Activated CD4-positive, alpha-beta T cell treated with anti-CD3 and anti-CD28 coated beads, Interleukin-2, amount 10 ng/mL, durations not matched to agents 24 days and 14 days (primary cell): ENCODE data around the gene GANAB. TPM values are rescaled to one million over a fixed set of nuclear protein-coding genes. Genes with fewer than 3 reads are reported as not detected.
A peak's percentile ranks its signal among the peaks of the same experiment; 100 is the strongest.

Experiments used
- DNase-seq: peaks from one replicate; pipeline ENCODE4 v3.0.0; 2022
- H3K27ac Mint-ChIP-seq: one replicate; pipeline ENCODE4 v1.8.0; 2022; ENCODE audit warnings: mild to moderate bottlenecking, mixed read lengths
- H3K27me3 Mint-ChIP-seq: one replicate; pipeline ENCODE4 v1.8.0; 2022; ENCODE audit warnings: mixed read lengths
- H3K36me3 Mint-ChIP-seq: one replicate; pipeline ENCODE4 v1.8.0; 2022; ENCODE audit warnings: low read depth, mild to moderate bottlenecking, mixed read lengths
- H3K4me1 Mint-ChIP-seq: one replicate; pipeline ENCODE4 v1.8.0; 2021; ENCODE audit warnings: mixed read lengths
- H3K4me3 Mint-ChIP-seq: one replicate; pipeline ENCODE4 v1.8.0; 2022; ENCODE audit warnings: mild to moderate bottlenecking, moderate library complexity, mixed read lengths
- H3K9me3 Mint-ChIP-seq: one replicate; pipeline ENCODE4 v1.8.0; 2021; ENCODE audit warnings: mixed read lengths
- intact Hi-C: fragments of 100-400 bp; cut with micrococcal nuclease; formaldehyde crosslinking; loops from one replicate; pipeline ENCODE4 v1.15.1; 2023
- total RNA-seq: library from RNA; stranded (reverse); gene quantifications from 2 replicates; pipeline ENCODE4 v1.2.3, GENCODE V29; 2022

GANAB gene
- total RNA-seq, 1 donor from 2014 or later: 257 TPM

DNA sequence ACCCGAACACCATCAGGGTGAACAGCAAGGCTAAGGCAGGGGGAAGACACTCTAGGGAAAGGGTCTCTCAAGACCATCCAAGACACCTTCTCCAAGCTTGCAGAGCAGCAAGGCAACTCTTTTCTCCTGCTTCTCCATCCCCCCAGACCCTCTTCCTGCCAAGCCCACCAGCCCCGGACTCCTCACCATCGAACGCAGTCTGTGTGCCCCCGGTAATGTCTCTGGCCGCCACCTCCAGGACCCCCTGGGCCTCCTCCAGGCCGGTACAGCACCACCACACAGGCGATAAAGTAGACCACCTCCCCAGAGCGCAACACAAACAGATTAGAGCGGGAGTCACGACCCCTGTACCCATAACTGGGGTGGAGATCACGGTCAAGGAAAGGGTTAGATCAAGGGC, 37.6 kb downstream of the GANAB start:
- intact Hi-C loops: loop anchor here (10.0 kb wide), 1 partner anchor 1636 kb away; the partner anchor contains the start of genes FKBP2 and PPP1R14B
- Mint-ChIP-seq H3K27ac (no peak overlapping the region), H3K4me3 (peak overlapping the region; percentile 12), H3K9me3 (no peaks in the 10 kb centered on the region), H3K4me1 (peaks cover 34% of the 10 kb centered on the region), H3K27me3 (no peaks in the 10 kb centered on the region), H3K36me3 (peaks cover 51% of the 10 kb centered on the region)
- DNase-seq: no peak

DNA sequence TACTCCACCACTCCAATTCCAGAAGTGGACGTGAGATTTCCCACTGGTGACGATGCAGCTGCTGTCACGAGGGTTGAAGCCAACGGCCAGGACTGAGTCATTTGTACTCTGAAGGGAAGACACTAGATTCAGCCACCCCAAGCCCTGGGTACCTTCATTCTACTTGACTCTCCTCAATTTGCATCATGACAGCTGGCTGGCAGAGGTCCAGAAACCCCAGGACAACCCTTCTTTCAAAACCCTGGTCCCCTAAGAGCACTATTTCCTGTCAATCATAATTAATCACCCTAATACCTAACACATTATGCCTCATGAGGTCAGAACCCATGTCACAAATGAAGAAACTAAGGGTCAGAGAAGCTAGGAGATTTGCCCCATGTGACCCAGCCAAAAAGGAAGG, 38.7 kb downstream of the GANAB start:
- Mint-ChIP-seq H3K9me3 (no peaks in the 10 kb centered on the region), H3K36me3 (peaks cover 60% of the 10 kb centered on the region), H3K27me3 (no peaks in the 10 kb centered on the region), H3K4me1 (peaks cover 42% of the 10 kb centered on the region), H3K4me3 (no peak overlapping the region), H3K27ac (peak overlapping the region; percentile 53)
- intact Hi-C loops: loop anchor here (10.0 kb wide), 1 partner anchor 1637 kb away; the partner anchor contains the start of genes FKBP2 and PPP1R14B
- no peak for DNase-seq

DNA sequence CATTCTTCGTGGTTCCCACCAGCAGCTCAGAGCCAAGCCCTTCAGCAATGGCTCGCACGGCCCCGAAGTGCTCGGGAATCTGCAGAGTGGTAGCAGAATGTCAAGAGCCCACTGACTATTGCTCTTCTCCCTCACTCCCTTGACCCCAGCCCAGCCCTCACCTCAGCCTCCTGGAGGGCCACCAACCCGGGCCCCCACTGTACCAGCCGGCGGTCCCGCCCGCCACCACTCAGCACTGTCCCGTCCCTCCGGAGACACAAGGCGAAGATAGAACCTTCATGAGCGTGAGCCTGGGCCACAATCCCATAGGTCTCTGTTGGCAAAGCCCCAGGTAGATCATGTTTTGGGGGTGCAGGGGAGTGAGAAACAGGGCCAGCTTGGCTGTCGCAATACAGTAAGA, 40.5 kb downstream of the GANAB start:
- Mint-ChIP-seq H3K9me3 (no peaks in the 10 kb centered on the region), H3K36me3 (peaks cover 62% of the 10 kb centered on the region), H3K27me3 (no peaks in the 10 kb centered on the region), H3K27ac (no peak overlapping the region), H3K4me1 (peaks cover 40% of the 10 kb centered on the region), H3K4me3 (no peak overlapping the region)
- DNase-seq: no peak
- intact Hi-C loops: loop anchor here (10.0 kb wide), 1 partner anchor 1639 kb away; the partner anchor contains the start of genes FKBP2 and PPP1R14B

DNA sequence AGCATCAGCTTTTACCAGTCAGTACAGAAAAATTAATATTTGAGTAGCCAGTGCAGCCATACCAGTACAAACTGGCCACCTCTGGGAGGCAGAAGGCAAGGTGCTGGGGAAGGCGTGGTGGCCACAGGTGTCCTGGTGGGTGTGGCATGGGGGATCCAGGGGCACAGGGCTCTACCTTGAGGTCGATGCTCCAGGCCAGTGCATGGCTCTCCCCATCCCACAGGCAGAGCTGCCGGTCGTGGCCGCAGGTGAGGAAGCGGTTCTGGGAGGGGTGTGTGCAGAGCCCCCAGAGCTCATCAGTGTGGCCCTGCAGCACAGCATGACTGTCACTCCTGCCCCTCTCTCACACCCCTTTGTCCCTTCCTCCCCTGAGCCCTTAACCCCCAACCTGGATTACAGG, 40.9 kb downstream of the GANAB start:
- Mint-ChIP-seq H3K27me3 (no peaks in the 10 kb centered on the region), H3K9me3 (no peaks in the 10 kb centered on the region), H3K36me3 (peaks cover 64% of the 10 kb centered on the region), H3K4me3 (no peak overlapping the region), H3K4me1 (peaks cover 37% of the 10 kb centered on the region), H3K27ac (no peak overlapping the region)
- intact Hi-C loops: loop anchor here (10.0 kb wide), 1 partner anchor 1639 kb away; the partner anchor contains the start of genes FKBP2 and PPP1R14B
- no peak for DNase-seq

DNA sequence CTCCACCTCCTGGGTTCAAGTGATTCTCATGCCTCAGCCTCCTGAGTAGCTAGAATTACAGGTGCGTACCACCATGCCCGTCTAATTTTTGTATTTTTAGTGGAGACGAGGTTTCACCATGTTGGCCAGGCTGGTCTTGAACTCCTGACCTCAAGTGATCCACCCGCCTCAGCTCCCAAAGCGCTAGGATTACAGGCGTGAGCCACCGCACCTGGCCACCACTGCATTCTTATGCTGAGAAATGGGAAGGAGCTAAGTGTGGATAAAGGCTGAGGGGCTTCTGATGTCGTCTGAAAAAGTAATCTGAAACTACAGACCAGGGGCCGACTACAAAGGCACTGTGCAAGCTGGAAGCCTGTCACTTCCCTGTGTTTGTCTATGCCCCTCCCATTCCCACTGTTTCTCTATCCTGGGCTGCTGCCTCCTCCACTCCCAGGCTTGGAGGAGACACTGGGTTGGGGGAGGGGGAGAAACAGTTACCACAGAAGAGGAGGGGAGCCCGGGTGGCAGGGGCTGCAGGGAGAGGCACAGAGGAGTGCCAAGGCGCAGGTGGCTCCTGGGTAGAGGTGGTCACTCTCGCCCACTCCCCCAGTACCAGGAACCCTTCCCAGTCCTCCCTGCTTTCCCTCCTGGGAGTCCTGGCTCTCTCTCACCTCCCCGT, 41.8 kb downstream of the GANAB start:
- DNase-seq: no peak
- intact Hi-C loops: loop anchor here (10.0 kb wide), 1 partner anchor 1640 kb away; the partner anchor contains the start of genes FKBP2 and PPP1R14B
- Mint-ChIP-seq H3K36me3 (peaks cover 66% of the 10 kb centered on the region), H3K27me3 (no peaks in the 10 kb centered on the region), H3K4me1 (peaks cover 37% of the 10 kb centered on the region), H3K27ac (no peak overlapping the region), H3K4me3 (no peak overlapping the region), H3K9me3 (no peaks in the 10 kb centered on the region)

DNA sequence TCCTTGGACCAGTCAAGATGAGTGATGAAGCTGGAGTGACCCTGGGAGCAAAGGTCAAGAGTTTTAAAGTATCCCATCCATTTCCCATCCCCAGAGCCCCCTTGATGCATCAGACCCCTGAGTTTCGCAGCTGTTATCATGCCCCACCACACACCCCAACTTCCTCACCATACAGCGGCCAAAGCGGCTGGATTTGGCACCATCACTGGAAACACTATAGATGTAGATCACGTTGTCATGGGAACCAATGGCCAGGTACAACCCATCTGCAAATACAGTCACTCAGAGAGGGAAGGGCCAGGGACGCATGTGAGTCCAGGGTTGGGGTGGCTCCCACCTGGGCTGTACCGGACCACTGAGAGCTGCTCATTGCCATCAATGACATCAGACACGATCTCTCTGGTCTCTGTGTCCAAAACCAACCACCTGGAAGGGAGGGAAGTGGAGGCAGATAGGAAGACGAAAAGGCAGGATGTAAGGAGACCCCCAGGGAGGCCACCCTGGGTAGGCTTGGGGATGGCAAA, 42.6 kb downstream of the GANAB start:
- Mint-ChIP-seq H3K9me3 (no peaks in the 10 kb centered on the region), H3K4me1 (peaks cover 39% of the 10 kb centered on the region), H3K27ac (peak overlapping the region; percentile 23), H3K27me3 (no peaks in the 10 kb centered on the region), H3K36me3 (peaks cover 67% of the 10 kb centered on the region), H3K4me3 (peak overlapping the region; percentile 66)
- intact Hi-C loops: loop anchor here (10.0 kb wide), 1 partner anchor 1641 kb away; the partner anchor contains the start of genes FKBP2 and PPP1R14B
- DNase-seq: no peak

DNA sequence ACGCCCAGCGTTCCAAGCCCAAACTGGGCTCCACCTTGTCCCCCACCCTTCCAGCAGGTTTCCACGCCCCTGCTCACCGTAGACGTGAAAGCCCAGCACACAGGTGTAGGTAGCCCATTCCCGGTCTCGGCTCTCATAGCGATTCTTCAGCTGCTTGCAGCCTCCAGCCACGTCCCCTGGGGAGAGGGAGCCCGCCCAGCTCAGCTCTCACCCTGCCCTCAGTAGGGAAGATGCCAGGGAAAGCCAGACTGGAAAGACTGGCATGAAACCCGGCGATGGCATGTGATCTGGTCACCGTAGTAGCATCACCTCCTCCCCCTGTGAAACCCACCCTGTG, 43.4 kb downstream of the GANAB start:
- intact Hi-C loops: loop anchor here (10.0 kb wide), 1 partner anchor 1642 kb away; the partner anchor contains the start of genes FKBP2 and PPP1R14B
- peaks cover 44% of the 10 kb centered on the region for H3K4me1 Mint-ChIP-seq
- DNase-seq: no peak
- peak overlapping the region; percentile 66 for H3K4me3 Mint-ChIP-seq
- H3K36me3 Mint-ChIP-seq: peaks cover 70% of the 10 kb centered on the region
- H3K27ac Mint-ChIP-seq: peak overlapping the region; percentile 71
- no peaks in the 10 kb centered on the region for H3K27me3 Mint-ChIP-seq
- H3K9me3 Mint-ChIP-seq: no peaks in the 10 kb centered on the region

DNA sequence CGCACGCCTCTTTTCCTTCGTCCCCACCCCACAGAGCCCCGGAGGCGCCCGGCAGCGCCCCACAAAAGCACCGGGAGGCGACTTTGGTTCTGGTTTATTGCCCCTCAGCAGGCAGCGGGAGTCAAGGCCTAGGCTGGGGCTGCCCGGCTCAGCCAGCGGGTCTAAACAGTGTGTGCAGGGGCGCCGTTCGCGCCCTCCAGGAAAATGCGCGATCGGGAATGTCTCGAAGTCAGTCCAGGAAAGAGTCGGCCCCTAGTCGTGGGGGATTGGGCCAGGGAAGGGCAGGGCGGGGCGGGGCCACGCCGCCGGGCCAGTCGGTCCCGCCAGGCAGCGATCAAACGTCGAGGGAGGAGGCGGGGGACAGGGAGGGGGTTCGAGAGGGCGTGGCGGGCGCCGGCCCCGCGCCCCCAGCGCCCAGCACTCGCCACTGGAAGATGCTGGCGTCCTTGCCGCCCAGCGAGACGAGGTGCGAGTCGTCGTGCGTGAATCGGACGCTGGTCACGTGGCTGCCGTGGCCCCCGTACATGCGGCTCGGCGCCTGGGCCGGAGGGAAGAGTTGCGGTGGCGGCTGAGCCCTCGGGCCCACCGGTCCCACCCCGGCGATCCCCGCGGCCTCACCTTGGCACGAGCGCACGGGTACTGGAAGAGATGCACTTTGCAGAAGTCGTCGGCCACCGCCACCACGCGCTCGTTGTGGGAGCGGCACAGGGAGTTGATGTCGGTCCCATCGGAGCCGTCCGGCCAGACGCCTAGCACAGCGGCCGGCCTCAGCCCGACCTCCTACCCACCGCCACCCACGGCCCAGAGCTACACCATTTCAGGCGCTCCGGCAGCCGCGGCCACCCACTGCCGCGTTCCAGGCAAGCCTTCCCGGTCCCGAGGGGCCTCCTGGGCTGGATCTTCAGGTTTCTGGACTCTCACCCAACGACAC, 44.0 kb downstream of the GANAB start:
- intact Hi-C loops: loop anchor here (1.0 to 10.0 kb wide), 2 partner anchors 20 to 1642 kb away; partner anchors contain the start of genes FKBP2 and PPP1R14B
- H3K36me3 Mint-ChIP-seq: peaks cover 70% of the 10 kb centered on the region
- H3K4me3 Mint-ChIP-seq: peak overlapping the region; percentile 95
- no peaks in the 10 kb centered on the region for H3K27me3 Mint-ChIP-seq
- peak overlapping the region; percentile 88 for H3K27ac Mint-ChIP-seq
- DNase-seq: no peak
- H3K4me1 Mint-ChIP-seq: peaks cover 42% of the 10 kb centered on the region
- no peaks in the 10 kb centered on the region for H3K9me3 Mint-ChIP-seq

DNA sequence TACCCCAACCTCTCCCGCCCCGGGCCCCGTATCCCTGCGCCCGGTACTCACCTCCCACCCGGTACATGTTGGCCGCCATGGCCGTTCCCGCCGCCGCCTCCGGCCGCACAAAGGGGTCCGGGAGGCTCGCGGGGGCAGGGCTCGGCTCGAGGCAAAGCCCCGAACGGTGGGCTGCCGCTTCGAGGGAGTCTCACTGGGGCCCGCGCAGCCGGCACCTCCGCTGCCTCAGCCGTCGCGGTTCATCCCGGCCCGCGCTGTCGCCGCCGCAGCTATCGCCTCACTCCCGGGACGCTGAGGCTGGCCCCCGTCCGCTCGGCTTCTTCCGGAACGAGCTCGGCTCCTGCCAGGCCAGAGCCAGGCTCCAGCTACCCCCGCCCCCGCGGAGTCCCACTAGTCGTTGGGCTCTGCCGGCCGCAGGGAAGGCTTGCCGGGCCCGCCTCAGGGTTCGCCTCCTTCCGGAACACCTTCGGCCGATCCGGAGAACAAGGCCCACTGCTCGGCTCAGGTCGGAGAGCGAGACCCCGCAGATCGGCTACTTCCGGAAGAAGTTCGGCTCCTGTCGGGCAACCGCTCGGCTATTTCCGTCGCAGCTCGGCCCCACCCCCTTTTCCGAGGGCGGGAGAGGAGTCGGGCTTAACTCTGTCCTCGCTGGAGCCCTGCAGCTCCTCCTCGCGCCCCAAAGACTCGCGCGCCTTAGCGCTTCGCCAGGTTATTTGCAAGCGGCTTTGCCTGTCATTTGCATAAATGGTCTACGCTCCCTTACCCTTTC, 44.9 kb downstream of the GANAB start, which contains the start of gene MTA2:
MTA2 (minus strand) TSS at position 494 of the 769 bp plus-strand sequence; CDS start at position 79, 415 bp downstream.
- H3K36me3 Mint-ChIP-seq: peaks cover 73% of the 10 kb centered on the region
- no peaks in the 10 kb centered on the region for H3K27me3 Mint-ChIP-seq
- peak; percentile 100 for DNase-seq
- H3K4me3 Mint-ChIP-seq: peak within 1 kb of the TSS; percentile 95
- peak within 1 kb of the TSS; percentile 88 for H3K27ac Mint-ChIP-seq
- intact Hi-C loops: loop anchor here (1.0 to 10.0 kb wide), 3 partner anchors 21 to 1643 kb away; partner anchors contain the start of genes FKBP2 and PPP1R14B
- H3K4me1 Mint-ChIP-seq: peaks cover 44% of the 10 kb centered on the region
- no peaks in the 10 kb centered on the region for H3K9me3 Mint-ChIP-seq

DNA sequence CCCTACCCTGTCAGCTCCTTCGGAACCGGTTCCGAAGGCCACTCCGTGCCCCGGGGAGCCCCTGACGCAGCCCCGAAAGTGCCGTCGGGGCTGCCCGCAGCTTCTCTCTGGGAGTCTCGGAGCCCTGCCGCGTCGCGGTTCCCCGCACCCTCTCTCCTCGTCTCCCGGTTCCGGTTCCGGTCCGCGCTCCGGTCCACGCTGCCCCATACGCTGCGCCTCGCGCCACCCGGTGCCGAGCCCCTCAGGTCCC, 45.4 kb downstream of the GANAB start:
- peaks cover 44% of the 10 kb centered on the region for H3K4me1 Mint-ChIP-seq
- H3K4me3 Mint-ChIP-seq: peak overlapping the region; percentile 95
- H3K36me3 Mint-ChIP-seq: peaks cover 75% of the 10 kb centered on the region
- DNase-seq: peak; percentile 87
- no peaks in the 10 kb centered on the region for H3K27me3 Mint-ChIP-seq
- H3K27ac Mint-ChIP-seq: peak overlapping the region; percentile 88
- intact Hi-C loops: loop anchor here (2.0 to 10.0 kb wide), 2 partner anchors 48 to 1644 kb away; partner anchors contain the start of genes FKBP2 and PPP1R14B
- H3K9me3 Mint-ChIP-seq: no peaks in the 10 kb centered on the region

DNA sequence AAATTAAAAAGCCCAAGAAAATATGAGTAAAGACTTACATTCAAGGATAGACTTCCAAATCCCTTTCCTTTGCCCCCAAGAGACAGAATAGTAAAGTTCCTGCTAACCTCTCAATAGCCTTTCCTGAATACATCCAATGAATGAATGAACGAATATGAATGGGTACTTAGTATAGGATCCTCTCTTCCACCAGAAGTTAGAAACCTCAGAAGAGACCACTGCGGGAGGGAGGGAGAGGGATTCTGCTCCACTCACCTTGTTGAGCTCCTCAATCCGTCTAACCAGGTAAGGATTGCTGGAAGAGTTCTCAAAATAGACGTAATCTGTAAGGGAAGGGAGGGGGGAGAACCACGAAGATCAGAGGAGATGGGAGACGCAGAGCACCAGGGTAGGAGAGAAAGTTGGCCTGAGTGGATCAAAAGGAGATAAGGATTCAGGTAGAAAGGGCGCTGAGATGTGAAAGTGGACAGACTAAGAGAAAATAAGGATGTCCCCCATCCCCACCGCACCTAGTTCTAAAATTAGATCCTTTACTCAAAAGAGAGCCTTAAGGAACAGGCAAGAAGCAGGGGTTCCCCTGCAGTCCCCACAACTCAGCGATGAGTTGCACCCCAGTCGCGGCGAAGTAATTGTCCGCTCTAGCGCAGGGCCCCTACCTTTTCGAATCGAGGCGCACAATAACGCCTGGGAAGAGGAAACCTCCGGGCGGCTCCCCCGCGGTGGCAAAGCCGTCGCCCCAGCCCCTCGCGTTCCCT, 45.9 kb downstream of the GANAB start:
- H3K27me3 Mint-ChIP-seq: no peaks in the 10 kb centered on the region
- intact Hi-C loops: loop anchor here (2.0 to 10.0 kb wide), 2 partner anchors 48 to 1644 kb away; partner anchors contain the start of genes FKBP2 and PPP1R14B
- H3K9me3 Mint-ChIP-seq: no peaks in the 10 kb centered on the region
- H3K36me3 Mint-ChIP-seq: peaks cover 75% of the 10 kb centered on the region
- peaks cover 45% of the 10 kb centered on the region for H3K4me1 Mint-ChIP-seq
- H3K4me3 Mint-ChIP-seq: peak overlapping the region; percentile 95
- H3K27ac Mint-ChIP-seq: peak overlapping the region; percentile 88
- DNase-seq: no peak

DNA sequence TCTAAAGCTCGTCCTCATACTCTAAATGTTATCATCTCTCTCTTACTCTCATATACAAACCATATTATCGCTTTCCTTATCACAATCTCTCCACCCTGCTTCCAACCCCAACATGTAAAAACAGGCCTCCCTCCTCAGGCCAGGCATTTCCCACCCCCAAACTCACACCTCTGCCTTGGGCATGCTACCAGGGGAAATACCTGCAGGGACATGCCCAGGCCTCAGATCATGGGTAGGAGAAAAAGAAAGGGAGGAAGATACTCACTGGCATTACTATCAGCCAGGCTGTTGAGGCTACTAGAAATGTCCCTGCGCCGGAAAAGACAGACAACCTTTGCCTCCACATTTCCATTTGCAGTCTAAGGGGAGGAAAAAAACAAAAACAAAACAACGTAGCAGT, 46.5 kb downstream of the GANAB start:
- Mint-ChIP-seq H3K4me1 (peaks cover 49% of the 10 kb centered on the region), H3K9me3 (no peaks in the 10 kb centered on the region), H3K4me3 (peak overlapping the region; percentile 95), H3K27ac (peak overlapping the region; percentile 88), H3K36me3 (peaks cover 77% of the 10 kb centered on the region), H3K27me3 (no peaks in the 10 kb centered on the region)
- DNase-seq: peak; percentile 72
- intact Hi-C loops: loop anchor here (1.0 to 10.0 kb wide), 8 partner anchors 9 to 1645 kb away; partner anchors contain the start of genes EML3, FKBP2, HNRNPUL2 and INTS5
